Epithelial cell of esophagus (primary cell): ENCODE measurements around the gene NRBF2.

Experiments used
- DNase-seq: peaks from one replicate; pipeline ENCODE4 v3.0.0; 2010; ENCODE audit warnings: low read depth
- H3K4me3 ChIP-seq: 2 replicates; pipeline ENCODE4 v1.5.1; 2011; ENCODE audit warnings: mild to moderate bottlenecking, low read length, control low read depth
- TF ChIP-seq, protein P1 (sequence below): IDR thresholded peaks from 2 replicates; pipeline ENCODE4 v1.5.1; 2011; ENCODE audit warnings: low read depth, mild to moderate bottlenecking, low read length, control low read depth, inconsistent platforms; ENCODE audit not compliant: insufficient read depth; ENCODE audit errors: missing control alignments

The NRBF2 gene

DNA sequence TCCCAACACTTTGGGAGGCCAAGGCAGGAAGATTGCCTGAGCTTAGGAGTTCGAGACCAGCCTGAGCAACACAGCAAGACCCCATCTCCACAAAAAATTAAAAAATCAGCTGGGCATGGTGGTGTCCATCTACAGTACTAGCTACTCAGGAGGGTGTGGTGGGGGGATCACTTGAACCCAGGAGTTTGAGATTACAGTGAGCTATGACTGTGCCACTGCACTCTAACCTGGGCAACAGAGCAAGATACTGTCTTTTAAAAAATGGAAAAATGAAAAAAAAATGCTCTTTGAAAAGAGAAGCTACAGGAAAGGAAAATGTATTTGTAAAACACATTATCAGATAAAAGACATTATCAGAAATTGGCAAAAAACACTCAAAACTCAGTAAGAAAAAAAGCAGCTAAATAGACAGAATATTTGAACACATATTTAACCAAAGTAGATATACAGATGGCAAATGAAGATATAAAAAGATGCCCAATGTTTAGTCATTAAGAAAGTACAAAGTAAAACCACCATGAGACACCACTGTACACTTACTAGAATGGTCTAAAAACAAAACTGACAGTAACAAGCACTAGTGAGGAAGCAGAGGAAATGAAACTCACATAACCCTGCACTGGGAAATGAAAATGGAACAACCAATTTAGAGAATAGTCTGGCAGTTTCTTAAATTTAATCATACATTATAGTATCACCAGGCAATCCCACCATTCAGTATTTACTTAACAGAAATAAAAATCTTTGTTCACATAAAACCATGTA is 40.5 kb downstream of the NRBF2 start:
- H3K4me3 ChIP-seq = no peak overlapping the region
- DNase-seq = no peak
- TF ChIP-seq, protein P1, sequence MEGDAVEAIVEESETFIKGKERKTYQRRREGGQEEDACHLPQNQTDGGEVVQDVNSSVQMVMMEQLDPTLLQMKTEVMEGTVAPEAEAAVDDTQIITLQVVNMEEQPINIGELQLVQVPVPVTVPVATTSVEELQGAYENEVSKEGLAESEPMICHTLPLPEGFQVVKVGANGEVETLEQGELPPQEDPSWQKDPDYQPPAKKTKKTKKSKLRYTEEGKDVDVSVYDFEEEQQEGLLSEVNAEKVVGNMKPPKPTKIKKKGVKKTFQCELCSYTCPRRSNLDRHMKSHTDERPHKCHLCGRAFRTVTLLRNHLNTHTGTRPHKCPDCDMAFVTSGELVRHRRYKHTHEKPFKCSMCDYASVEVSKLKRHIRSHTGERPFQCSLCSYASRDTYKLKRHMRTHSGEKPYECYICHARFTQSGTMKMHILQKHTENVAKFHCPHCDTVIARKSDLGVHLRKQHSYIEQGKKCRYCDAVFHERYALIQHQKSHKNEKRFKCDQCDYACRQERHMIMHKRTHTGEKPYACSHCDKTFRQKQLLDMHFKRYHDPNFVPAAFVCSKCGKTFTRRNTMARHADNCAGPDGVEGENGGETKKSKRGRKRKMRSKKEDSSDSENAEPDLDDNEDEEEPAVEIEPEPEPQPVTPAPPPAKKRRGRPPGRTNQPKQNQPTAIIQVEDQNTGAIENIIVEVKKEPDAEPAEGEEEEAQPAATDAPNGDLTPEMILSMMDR = no peak

GRCh38 chr10:63175534-63175933 is 42.4 kb downstream of the NRBF2 start:
- no peak overlapping the region for H3K4me3 ChIP-seq
- DNase-seq = no peak
- TF ChIP-seq, protein P1 = no peak

DNA sequence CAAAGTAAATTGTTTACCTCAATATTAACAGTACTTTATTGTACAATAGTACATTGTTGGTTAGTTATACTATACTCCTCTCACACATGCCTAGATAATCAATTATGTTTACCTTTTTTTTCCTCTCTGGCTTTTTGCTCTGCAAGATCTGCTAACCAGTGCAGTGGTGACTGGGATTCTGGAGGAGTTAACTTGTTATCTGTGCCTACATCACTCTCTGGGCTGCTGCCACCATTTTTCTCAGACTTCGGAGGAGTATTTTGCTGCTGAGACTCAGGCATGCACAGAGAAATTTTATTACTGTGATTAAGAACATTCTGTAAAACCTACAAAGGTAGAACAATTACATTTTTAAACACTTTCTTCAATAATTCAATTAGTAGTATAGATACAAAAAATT is 59.7 kb downstream of the NRBF2 start:
- no peak for DNase-seq
- TF ChIP-seq, protein P1 = no peak
- H3K4me3 ChIP-seq = no peak overlapping the region

- no peak overlapping the region for H3K4me3 ChIP-seq
- TF ChIP-seq, protein P1 = no peak
- no peak for DNase-seq
These were observed 64.4 kb downstream of the NRBF2 start for GRCh38 chr10:63197344-63198092.

GRCh38 chr10:63199716-63200115 is 66.6 kb downstream of the NRBF2 start:
- DNase-seq = no peak
- TF ChIP-seq, protein P1 = no peak
- no peak overlapping the region for H3K4me3 ChIP-seq

DNA sequence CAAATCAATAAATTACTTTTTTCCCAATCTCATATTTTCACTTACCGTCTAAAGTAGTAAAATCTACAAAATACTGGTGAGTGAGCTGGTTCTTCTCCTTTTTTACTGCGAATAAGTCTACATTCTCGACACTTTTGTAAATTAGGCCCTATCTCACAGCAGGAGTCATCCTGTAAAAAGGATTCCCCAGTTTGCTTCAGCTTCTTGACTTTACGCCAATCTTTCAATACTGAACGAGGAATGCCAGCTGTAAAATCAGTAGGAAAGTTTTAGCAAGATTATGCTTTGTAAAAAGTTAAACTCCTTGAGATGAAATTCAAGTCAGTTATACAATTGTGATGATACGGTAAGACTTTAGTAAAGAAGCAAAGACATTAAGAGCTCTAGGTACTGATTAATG is 67.3 kb downstream of the NRBF2 start:
- DNase-seq = no peak
- TF ChIP-seq, protein P1 = no peak
- no peak overlapping the region for H3K4me3 ChIP-seq
